Smooth muscle cell of trachea (primary cell): ENCODE results near the gene PRLHR. TPM values are rescaled to one million over a fixed set of nuclear protein-coding genes. Genes with fewer than 3 reads are reported as not detected.

Experiments
- total RNA-seq: library from RNA; depleted of rRNA; stranded (reverse); fragments of >200 nt; gene quantifications from 2 replicates; pipeline ENCODE4 v1.2.1, GENCODE V29; 2014

Gene PRLHR
- not detected in 2 replicates for total RNA-seq

DNA sequence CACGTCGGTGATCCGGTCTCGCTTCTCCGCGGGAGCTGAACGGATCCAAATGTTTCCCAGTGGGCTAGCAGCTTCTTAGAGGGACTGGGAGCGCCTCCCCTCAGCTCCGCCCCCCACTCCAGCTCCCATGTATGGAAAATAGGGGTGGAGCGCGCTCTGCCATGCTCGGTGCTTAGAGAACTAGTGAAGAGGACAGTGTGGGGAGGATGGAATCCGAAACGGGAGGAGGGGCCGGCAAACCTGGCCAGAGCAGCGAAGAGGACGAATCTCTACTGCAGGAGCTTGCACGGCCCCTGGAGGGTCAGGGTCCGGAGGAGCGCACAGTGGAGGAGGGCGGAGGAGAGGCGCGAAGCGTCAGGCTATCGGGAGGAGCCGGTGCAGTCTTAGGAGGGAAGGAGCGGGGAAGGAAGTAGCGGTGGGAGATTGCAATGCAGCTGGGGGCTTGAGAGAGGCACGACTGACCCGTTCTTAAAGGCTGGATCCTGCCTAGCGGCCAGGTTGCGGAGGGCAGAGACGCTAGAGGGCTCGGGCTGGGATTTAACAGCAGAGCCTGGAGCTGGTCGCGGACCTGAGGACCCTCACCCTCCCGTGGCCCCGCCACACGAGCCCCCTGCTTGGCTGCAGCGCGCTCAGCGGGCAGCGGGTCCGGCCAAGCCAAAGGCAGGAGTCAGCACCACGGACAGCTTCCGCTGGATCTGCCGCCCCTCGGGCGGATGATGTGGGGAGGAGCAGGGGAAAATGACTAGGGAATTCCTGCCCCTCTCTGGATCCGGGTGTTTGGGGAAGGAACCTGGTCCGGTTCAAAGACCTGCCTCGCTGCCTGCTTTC lies at the start of gene PRLHR:
PRLHR (minus strand) TSS at position 51 of the 828 bp plus-strand sequence. CDS start 404 bp downstream, outside the sequence.

Other genes starting within 250 kb of the PRLHR start
- 25.3 and 34.0 TPM in 2 replicates for gene CACUL1, start 159.3 kb upstream of the PRLHR start, total RNA-seq